Pons (tissue), 1 donor: ENCODE measurements around the gene SLC22A16.
A peak's percentile ranks its signal among the peaks of the same experiment; 100 is the strongest.
"Not testable (repeated sequence)": the region's sequence is repeated elsewhere in the genome, so short reads cannot be mapped to it uniquely, and the experiment has no call there.

Experiments used
- DNase-seq: peaks from one replicate; pipeline ENCODE4 v3.0.0-alpha.2; 2016; ENCODE audit warnings: low spot score

The SLC22A16 gene, protein sequence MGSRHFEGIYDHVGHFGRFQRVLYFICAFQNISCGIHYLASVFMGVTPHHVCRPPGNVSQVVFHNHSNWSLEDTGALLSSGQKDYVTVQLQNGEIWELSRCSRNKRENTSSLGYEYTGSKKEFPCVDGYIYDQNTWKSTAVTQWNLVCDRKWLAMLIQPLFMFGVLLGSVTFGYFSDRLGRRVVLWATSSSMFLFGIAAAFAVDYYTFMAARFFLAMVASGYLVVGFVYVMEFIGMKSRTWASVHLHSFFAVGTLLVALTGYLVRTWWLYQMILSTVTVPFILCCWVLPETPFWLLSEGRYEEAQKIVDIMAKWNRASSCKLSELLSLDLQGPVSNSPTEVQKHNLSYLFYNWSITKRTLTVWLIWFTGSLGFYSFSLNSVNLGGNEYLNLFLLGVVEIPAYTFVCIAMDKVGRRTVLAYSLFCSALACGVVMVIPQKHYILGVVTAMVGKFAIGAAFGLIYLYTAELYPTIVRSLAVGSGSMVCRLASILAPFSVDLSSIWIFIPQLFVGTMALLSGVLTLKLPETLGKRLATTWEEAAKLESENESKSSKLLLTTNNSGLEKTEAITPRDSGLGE

GRCh38 chr6:110476046-110476849, at the start of gene SLC22A16:
SLC22A16 (minus strand) TSS chr6:110476613; CDS start chr6:110476574, 39 bp downstream.
- DNase-seq, result no peak

GRCh38 chr6:110525001-110525400, 48.6 kb upstream of the SLC22A16 start:
- DNase-seq, result no peak

DNA sequence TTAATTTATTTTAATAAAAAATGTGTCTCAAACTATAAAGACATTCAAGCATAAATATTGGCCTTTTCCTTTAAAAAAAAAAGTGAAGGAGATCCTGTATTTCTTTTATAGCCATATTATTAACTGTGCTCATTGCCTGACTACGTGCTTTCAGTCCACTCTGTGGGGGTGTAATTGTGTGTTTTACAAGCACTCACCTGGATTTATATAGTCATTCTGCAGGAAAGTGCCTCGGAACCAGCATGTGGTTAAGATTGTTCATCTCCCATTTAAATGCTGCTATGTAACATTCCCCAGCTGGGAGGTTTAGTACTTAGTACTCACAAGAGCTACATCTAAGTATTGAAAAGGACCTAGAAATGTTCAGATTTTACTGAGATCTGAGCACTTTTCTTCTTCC, 47.9 kb upstream of the SLC22A16 start:
- DNase-seq, result no peak

GRCh38 chr6:110523451-110524021, 47.1 kb upstream of the SLC22A16 start:
- DNase-seq, result no peak

DNA sequence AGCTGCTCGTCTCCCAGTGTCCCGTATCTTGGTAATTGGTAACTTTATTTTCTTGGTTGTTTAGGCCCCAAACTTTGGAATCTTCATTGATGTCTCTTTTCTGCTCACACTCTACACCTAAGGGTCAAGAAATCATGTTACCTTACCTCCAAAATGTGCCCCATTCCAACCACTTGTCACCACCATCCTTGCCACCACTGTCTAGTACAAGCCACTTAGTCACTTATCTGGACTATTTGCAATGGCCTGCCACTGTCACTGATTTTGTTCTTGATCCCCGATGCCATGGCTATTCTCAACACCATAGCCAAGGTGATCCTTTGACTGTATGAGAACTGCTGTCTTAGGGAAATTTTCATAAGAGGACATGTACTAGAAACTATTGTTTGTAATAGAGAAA, 46.0 kb upstream of the SLC22A16 start:
- DNase-seq, result no peak

GRCh38 chr6:110520992-110521543, 44.7 kb upstream of the SLC22A16 start:
- DNase-seq, result no peak

DNA sequence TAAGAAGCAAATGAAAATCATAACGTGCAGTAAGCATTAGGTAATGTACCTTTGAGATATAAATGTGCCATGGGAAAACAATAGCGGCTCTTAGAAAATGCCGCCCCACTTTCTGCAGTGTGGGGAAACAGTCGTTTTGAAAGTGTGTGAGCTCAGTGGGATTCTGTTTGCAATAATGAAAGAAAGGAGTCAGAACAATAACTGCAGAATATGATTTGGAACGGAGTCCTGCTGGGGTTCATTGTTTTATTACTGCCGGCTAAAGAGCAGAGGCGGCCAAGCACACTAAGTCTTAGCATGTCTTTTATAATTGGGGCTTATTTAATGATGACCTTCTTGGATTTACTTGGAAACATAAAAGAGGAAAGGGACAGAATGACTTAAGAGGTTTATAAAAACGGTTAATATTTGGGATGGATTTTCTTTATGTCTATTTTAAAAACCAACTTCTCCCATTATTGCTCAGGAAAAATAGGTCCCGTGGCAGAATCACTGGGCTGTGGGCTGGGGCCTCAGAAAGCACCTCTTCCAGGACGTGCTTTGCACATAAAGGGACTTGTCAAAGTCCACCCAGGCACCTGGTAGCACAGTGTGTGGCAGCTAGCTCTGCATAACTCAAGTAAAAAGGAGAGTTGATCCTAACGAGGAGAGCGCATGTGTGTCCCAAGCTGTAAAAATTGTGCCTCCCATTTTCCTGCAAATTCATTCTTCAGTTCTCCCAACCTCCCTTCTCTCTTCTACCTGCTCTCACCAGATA, 44.0 kb upstream of the SLC22A16 start:
- DNase-seq, result no peak

DNA sequence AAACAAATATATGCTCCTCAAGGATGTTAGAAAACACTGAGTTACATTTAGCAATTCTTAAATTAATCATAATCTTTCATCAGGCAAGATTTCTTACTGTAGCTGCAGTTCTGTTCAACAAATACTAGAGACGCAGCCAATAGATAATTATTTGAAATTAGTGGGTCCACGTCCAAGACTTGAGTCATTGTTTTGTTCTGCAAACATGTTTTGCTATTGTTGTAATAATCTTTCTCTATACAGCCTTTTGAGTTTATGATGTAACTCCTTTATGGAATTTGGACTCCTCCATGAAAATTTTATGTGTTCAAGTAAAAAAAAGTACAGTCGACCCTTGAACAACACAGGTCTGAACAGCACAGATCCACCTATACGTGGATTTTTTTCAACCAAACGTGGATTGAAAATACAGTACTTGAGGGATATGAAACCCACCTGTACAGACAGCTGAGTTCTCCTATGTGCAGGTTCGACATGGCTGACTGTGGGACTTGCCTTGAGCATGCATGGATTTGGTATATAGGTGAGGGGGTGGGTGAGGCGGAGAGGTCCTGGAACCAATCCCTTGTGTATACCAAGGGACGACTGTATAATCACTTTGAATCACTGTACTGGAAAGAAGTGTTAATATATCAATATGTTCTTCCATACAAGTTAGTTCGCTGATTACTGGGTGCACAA, 41.3 kb upstream of the SLC22A16 start:
- DNase-seq, result no peak

DNA sequence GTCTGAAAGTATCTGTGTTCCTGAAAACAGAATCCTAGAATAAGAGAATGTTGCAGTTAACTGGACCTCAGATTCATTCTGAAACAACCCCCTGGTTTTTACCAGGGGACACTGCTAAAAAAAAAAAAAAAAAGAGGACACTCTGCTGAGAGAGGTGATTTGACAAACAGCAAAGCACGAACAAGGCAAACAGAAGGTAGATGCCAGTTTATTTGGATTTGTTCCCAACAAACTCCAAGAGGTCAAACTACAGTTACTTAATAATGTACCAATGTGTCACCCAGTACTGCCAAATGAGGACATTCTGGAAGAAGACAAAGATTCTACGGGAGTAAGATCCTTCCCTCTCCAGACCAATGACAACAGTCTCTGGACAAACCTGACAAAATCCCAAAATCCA, 40.6 kb upstream of the SLC22A16 start:
- no peak for DNase-seq

- no peak for DNase-seq
Observed at GRCh38 chr6:110514818-110515217, 38.4 kb upstream of the SLC22A16 start.

DNA sequence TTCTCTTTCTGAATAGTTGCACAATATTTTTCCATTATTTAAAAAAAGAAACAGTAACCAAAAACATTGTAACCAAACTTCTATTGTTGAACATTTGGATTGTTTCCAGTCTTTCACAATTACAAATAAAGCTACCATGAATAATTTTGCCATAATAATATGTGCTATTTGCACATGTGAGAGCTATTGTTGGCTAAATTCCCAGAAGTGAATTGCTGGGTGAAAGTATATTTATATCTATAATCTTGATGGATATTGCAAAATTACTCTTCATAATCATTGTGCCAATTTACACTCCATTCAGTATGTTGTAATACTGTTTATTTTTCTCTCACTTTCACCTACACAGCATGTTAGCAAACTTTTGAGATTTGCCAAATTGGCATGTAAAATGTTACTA, 36.6 kb upstream of the SLC22A16 start:
- no peak for DNase-seq

DNA sequence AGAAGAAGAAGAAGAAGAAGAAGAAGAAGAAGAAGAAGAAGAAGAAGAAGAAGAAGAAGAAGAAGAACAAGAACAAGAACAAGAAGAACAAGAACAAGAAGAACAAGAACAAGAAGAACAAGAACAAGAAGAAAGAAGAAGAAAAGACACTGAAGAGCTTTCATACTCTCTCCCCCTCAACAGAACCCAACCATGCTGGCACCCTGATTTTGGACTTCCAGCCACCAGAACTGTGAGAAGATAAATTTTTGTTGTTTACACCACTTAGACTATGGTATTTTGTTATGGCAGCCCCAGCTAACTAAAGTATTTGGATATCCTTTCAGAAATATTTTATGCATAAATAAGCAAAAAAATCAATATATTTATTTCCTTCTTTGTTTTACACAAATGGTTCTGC, 36.1 kb upstream of the SLC22A16 start:
- DNase-seq, result not testable (repeated sequence)

DNA sequence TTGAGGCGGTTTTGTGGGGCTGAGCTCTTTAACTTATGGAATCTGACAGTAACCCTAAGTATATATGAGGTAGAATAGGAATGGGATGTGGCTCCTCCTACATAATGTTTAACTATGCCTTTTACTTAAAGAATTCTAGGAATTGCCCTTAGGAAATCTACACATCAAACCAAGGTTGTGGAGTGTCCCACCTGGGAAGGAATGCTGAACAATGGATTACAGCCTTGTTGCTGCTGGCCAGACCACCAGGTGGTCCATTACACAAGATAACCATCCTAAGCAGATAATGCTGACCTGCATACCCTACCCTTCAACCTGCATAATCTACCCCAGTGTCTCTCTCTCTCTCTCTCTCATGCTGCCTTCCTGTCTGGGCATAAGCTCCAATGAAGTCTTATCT, 35.0 kb upstream of the SLC22A16 start:
- DNase-seq, result no peak

- DNase-seq, result peak; percentile 5
Observed at GRCh38 chr6:110509617-110510241, 33.3 kb upstream of the SLC22A16 start.

DNA sequence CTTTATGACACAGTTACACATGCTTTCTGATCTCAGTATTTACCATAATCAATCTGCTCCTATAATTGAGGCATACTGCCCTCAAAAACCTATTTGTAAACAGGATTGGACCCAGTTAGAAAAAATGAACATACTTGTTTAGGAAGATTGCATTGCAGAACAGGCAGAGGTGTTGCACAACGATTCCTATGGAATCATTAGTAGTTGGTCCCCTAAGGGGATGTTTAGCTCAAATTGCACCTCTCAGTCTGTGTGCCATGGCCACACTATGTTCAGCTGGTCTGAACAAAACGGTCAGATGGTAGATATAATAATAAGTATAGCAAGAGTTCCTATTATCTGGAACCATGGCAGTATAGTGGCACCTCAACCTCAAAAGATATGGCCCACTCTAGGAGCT, 28.5 kb upstream of the SLC22A16 start:
- not testable (repeated sequence) for DNase-seq

DNA sequence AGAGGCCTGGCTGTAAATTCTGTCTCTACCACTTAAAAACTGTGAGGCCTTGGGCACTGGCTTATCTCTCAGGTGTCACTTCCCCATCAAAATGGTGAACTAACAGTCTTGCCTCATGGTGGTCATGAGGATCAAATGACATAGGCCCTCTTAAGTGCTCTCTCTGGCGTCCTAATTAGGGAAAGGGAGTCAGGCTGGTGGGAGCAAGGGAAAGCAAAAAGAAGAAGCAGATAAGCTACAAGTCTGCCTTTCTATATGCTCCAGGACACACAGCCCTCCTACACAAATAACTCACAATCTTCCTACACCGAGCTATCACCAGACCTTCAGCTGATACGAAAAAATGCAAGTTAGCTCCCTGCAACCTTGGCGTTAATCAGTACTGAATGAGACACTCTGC, 19.5 kb upstream of the SLC22A16 start:
- no peak for DNase-seq

- DNase-seq, result no peak
Observed at GRCh38 chr6:110493253-110493800, 16.9 kb upstream of the SLC22A16 start.

GRCh38 chr6:110492584-110492983, 16.2 kb upstream of the SLC22A16 start:
- no peak for DNase-seq

- DNase-seq, result no peak
Observed at GRCh38 chr6:110491644-110492317, 15.4 kb upstream of the SLC22A16 start.

DNA sequence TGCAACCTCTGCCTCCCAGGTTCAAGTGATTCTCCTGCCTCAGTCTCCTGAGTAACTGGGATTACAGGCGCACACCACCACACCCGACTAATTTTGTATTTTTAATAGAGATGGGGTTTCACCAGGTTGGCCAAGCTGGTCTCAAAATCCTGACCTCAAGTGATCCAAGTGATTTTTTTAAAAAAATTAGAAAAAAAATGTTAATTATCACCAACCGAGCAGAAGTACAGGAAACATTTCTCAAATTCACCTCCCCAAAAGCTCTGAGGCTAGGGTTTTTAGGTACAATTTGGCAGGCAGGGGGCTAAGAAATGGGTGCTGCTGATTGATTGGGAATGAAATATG, 14.9 kb upstream of the SLC22A16 start:
- no peak for DNase-seq
